HUDEP-2 (cell line): ENCODE data around the gene SCAPER.
"Not testable (repeated sequence)": the region's sequence is repeated elsewhere in the genome, so short reads cannot be mapped to it uniquely, and the experiment has no call there.

Experiments
- DNase-seq, 76 experiments: peaks; one replicate each; lab custom pipeline; 2025; ENCODE audit not compliant: unreplicated experiment in 76 of 76; lab: John Stamatoyannopoulos, UW

The SCAPER gene

DNA sequence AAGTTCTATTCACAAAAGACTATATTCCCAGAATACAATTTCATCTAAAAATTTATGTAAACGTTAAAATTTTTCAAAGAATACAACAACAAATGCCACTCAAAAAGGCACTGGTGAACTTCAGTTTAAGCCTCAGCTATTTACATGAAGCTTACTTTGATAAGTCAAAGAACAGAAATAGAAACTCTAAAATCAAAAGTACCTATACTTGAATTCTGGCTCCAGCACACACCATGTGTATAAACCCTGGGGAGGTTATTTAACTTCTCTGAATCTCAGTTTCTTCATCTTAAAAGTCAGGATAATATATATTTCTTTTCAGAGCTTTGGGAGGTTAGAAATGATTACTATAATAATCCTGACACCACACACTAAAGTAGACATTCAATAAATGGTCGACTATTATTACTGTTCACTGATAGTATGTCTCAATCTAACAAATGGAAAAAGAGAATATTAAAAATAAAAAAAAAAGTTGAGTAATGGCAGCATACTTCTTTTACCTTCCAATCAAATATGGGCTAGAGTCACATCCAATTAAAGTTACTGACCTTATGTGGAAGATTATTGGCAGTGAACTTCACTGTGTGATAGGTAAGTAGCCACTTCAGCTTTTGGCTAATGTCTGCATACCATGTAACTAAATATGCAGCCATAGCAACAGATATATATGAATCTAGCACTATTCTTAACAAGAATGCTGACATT is 320.1 kb downstream of the SCAPER start:
- no peak for DNase-seq

DNA sequence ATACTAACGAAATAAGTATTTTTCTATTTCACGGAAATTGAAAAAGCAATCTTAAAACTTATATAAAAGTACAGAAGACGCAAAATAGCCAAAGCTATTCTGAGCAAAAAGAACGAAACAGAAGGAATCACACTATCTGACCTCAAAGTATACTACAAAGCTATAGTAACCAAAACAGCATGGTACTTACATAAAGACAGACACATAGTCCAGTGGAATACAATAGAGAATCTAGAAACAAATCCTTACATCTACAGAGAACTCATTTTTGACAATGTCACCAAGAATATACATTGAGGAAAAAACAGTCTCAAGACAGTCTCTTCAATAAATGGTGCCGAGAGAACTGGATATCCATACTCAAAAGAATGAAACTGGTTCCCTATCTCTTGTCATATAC is 322.6 kb downstream of the SCAPER start:
- no peak for DNase-seq

DNA sequence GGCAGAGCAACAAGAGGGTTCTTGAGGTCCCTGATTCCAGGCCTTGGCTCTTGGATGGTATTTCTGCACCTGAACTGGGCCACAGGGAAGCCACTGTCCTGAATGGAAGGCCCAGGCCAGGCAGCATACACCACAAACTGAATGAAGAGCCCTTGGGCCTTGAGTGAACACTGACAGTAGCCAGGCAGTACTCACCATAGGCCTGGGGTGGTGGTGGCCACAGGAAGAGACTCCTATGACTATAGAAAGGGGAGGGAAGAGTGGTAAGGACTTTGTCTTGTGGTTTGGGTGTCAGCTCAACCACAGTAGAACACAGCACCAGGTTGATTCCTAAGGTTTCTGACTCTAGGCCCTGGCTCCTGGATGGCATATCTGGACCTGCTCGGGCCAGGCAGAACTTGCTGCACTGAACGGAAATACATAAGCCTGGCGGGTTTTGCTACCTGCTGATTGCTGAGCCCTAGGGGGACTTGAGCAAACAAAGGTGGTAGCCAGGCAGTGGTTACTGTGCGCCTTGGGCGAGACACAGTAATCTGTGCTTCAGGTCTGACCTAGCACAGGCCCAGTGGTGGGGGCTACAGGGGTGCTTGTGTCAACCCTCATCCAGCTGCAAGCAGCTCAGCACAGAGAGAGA is 327.1 kb downstream of the SCAPER start:
- DNase-seq = no peak

DNA sequence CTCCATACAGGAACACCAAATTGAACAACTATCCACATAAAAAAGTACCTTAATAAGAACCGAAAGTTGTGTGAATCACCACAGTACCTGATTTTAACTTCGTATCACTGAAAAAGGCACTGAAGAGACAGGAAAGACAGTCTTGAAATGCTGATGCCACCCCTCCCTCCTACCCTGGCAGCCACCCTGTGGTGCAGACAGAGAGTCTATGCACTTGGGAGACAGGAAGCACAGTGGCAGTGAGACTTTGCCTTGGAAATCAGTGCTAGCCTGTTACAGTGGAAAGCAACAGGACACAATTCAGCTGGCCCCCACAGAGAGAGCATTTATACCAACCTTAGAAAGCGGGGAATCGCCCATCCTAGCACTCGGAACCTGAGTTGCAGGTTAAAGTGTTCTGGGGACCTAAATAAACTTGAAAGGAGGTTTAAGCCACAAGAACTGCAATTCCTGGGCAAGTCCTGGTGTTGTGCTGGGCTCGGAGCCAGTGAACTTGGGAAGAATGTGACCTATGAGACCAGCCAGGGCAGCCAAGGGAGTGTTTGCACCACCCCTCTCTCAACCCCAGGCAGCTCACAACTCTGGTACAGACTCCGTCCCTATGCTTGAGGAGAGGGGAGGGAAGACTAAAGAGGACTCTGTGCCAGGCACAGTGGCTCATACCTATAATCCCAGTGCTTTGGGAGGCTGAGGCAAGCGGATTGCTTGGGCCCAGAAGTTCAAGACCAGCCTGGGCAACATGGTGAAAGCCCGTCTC is 328.4 kb downstream of the SCAPER start:
- DNase-seq = no peak

DNA sequence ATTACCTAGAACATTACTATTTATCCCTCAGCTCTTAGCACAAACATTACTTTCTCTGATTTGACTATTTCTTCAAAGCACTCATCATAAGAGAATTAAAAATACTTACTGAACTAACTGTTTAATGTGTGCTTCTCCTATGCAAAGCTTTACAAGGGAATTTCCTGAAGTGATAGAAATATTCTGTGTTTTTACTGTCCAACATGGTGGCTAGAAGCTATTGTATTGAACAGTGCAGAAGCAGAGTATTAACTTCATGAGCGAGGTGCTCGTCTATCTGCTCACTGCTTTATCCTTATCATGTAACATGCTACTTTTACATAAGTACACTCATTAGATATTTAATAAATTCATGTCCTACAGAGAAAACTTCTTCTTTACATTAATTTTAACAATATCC is 329.5 kb downstream of the SCAPER start:
- DNase-seq = no peak

DNA sequence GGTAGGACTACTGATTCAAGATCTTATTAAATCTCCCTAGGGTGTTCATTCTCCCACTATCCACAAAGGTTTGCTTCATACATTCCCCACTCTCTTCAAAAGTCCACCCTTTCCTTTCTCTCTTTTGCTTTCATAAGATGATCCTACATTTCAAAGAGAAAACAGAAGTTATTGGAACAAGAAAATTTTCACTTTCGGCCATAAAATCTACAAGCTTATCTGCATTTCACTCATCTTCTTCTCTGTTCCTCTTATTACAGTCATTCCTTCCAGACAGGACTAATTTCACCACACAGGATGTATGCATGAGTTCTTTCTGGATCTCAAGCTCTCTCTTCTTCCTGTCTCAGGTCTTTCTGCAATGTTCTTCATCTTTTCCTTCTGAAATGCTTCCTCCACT is 329.9 kb downstream of the SCAPER start:
- DNase-seq = no peak

DNA sequence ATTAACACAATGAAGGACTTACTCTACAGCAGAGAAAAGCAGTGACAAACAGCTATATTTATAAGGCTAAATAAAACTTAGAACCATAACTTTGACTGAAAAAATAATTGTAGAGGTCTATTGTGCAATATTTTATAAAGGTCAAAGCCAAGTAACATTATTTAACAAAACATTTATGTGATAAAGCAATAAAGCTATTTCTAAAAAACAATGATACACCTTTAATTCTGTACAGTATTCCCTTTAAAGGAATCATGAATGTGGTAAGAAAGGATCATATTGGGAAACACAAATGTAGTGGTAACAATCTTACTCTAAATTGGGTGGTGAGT is 332.2 kb downstream of the SCAPER start:
- no peak for DNase-seq

DNA sequence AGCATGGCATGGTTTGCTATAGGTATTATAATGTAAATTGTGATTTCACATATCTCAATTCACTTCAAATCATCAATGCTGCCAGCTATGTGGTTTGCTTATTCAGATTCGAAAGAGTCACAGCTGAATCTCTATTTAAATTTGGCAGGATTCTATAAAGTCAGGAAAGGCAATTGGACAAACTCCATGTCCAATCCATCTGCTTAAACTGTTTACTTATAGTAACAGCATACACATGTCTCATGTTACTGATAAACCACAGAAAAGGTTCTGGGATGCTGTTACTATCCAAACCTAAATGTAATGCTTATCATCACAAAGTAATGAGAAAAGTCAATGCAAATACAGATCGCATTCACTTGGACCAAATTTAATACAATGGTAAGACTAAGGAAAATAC is 338.9 kb downstream of the SCAPER start:
- no peak for DNase-seq

DNA sequence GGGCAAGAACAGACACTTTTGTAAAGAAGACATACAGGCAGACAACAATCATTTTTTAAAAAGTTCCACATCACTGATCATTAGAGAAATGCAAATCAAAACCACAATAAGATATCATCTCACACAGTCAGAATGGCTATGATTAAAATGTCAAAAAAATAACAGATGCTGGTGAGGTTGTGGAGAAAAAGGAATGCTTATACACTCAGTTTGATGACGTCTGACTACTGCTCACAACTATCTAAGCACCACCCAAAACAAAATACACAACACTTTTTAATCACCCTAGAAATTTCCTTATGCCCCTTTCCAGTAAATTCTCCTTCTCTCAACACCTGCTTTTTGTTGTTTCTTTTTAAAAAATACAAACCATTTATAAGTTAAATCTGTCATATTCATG is 339.8 kb downstream of the SCAPER start:
- no peak for DNase-seq

DNA sequence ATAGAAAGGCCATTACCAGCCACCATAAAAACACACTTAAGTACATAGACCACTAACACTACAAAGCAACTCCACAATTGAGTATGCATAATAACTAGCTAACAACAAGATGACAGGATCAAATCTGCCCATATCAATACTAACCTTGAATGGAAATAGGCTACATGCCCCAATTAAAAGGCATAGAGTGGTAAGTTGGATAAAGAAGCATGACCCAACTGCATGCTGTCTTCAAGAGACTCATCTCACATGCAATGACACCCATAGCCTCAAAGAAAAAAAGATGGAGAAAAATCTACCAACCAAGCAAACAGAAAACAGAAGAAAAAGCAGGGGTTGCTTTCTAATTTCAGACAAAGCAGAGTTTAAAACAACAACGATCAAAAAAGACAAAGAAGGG is 349.9 kb downstream of the SCAPER start:
- no peak for DNase-seq

DNA sequence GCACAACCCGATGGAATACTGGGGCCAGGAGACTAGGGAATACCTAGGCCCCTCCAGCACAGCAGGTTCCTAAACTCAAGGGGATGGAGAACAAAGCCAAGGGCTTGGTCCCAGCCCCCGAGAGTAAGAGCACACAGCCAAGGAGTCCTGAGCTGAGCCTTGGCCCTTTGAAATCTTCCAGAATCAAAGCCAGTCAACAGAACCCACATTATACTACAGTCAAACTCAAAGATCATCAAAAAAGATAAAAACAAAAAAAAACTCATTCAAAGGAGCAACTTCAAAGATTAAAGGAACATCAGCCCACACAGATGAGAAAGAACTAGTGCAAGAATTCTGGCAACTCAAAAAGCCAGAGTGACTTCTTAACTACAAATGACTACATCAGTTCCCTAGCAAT is 351.6 kb downstream of the SCAPER start:
- DNase-seq = no peak

DNA sequence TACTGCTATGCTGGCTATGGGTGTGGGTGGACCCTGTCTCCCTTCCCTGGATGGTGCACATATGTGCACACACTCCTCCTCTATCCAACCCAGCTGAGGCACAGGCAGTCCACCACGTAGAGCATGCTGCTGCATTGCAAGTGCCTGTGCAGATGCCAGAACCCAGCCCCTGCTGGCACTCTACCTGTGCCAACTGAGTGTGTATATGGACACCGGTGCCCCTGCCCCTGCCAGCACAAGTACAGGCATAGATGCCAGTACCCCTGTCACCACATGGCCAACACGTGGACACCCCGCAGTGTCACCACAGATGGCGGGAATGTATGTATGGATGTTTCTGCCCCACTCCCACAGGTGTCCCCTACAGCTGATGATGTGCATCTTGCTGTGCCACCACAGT is 352.0 kb downstream of the SCAPER start:
- DNase-seq = no peak

DNA sequence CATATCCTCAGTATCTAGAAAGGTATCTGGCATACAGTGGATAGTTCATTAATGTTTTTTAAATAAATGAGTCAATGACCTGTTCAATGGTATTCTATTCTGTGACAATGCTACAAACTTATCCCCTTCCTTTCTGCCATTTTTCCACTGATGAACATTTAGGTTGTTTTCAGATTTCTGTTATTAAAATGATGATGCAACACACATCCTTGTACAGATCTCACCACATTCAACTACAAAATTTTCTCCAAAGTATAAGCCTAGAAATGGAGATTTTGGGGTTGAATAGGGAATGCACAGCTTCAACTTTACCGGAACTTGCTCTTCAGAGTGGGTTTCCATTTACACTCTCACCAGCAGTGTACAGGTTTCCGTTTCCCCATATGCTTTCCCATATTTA is 358.3 kb downstream of the SCAPER start:
- no peak for DNase-seq

DNA sequence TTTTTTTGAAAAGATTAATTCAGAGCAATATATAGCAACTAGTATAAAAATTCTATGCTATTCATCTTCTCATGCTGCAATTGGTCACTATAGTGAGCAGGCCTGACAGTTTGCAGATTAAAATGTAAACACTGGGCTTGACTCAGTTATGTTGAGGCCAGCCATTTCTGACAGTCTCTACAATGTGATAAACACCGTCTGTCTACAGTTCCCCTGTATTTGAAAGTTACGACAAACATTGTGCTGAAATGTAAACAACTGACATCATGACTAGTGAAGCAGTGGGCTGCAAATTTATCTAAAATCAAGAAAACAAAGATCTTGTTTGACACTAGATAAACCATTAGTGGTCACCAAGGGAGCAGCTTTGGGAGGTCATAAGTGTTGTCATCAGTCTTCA is 371.1 kb downstream of the SCAPER start:
- no peak for DNase-seq

DNA sequence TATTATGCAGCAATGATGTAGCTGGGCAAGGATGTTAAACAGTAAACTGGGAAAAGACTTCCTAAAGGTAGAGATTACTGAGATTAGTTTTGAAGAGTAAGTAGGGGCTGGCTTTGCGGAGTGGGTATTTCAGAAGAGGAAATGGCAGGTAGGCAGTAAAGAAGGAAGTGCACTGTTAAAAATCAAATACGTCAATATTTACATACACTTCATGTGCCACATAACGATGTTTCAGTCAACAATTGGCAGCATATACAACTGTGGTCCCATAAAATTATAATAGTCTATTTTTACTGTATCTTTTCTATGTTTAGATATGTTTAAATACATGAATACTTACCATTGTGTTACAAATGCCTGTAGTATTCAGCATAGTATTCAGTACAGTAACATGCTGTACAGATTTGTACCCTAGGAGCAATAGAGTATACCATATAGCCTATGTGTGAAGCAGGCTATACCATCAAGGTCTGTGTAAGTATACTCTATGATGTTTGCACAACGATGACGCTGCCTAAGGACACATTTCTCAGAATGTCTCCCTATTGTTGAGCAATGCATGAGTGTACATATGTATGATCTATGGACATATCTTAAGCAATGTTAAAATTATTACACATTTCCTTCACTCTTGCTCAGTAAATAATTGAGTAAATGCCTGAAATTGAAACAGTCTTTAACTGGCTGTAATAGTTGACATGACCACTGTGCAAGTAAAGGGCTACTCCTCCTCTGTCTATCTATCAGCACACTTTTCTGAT is 371.9 kb downstream of the SCAPER start:
- DNase-seq = no peak

DNA sequence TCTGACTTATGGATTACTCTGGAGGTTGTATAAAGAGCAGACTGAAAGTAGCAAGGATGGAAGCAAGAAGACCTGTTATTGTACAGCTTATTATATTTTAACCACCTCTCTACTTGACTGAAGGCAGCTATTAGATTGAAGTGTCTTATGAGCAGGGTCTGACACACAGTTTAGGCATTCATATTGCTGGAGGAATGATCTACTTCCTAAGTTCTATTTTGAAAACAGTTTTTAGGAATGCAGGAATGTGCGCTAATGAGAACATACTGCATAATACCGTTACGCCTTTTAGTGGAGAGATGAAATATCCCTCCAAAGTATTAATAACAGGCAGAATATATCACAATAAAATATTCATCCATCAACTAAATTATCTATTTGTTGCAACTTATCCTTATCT is 375.2 kb downstream of the SCAPER start:
- DNase-seq = no peak

DNA sequence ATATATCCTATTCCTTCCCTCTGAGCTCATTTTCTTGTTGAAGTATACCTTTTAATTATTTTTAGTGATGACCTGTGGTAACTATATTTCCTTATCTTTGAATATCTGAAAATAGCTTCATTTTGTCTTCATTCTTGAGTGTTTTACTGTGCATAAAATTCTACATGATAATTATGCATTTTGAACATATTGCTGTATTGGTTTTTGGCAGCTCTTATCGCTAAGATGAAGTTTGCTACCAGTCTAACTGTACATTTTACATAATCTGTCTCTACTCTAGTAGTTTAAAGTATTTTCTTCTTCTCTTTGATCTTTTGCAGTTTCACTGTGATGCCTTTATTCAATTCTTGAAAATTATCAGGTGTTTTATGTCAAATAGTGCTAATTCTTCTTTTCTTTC is 379.0 kb downstream of the SCAPER start:
- DNase-seq = no peak

DNA sequence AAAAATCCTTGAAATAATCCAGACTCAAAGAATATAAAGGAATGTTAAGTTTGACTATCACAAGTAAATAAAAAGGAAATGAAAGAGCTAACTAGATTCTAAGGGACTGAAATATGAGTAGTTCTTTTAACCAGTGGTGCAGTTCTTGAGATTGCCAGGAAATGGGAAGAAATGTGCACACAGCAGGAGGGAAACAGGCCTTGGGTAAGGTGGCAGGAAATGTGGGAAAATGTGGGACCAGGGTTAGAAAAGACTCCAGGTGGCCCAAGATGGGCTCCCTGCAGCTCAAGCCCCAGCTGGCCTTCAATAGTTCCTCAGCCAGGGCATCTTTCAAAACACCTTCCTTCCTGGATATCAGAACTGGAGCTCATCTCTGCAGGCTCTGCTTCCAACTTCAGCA is 387.2 kb downstream of the SCAPER start:
- DNase-seq = no peak

DNA sequence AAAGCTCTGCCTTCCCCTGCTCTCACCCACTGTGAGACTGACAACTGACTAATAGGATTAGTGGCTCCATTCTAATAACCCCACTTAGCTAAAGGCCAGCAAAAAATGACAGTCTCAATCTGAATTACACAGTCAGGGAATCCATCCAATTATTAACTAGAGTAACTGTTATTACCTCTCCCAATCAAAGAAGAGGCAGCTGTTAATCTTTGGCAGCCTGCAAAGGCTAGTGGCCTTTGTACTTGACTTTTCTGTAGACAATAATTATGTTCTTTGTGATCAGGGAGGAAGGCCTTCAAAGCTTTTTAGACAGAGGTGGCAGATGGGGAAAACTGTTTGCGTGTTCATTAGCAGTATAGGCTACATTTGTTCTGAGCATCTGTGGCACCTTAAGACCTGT is 390.9 kb downstream of the SCAPER start:
- DNase-seq = no peak

DNA sequence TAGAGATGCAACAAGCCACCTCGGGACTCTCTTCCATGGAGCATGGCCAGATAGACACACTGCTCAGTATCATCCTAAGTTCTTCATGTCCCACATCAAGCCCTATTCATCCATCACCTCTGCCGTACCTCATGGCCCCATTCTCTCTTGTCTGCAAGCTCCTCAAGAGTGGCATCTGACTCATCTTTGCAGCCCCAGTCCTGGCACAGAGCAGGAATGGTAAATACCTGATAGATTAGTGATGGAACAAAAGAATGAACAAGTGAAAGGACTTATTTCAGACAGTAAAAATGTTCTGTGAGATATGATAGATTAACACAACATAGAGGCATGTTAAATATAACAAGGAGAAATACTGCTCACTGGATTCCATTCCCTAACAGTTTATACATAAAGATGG is 392.2 kb downstream of the SCAPER start:
- DNase-seq = no peak

DNA sequence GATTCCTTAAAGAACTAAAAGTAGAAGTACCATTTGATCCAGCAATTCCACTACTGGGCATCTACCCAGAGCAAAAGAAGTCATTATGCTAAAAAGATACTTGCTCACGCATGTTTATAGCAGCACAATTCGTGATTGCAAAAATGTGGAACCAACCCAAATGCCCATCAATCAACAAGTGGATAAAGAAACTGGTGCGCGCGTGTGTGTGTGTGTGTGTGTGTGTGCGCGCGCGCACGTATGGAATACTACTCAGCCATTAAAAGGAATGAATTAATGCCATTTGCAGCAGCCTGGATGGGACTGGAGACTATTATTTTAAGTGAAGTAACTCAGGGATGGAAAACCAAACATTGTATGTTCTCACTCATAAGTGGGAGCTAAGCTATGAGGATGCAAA is 394.5 kb downstream of the SCAPER start:
- DNase-seq = not testable (repeated sequence)
